K562 (cell line): Measurements from ENCODE around the gene ZC3H10. TPM values are rescaled to one million over a fixed set of nuclear protein-coding genes. Genes with fewer than 3 reads are reported as not detected.
A peak's percentile ranks its signal among the peaks of the same experiment; 100 is the strongest.

Experiments used
- CBFA2T2 ChIP-seq: fragments of 450-650 bp; conservative IDR thresholded peaks from 2 replicates; pipeline ENCODE4 v1.6.1; 2017; ENCODE audit warnings: mild to moderate bottlenecking
- CHD4 ChIP-seq: fragments of 200-600 bp; sonication (generic); IDR thresholded peaks from 3 replicates; pipeline ENCODE4 v1.6.1; 2012; ENCODE audit warnings: low read depth, mild to moderate bottlenecking, mixed read lengths, low read length, inconsistent platforms; ENCODE audit not compliant: insufficient read depth, insufficient replicate concordance, poor library complexity, severe bottlenecking
- DMBX1 ChIP-seq: fragments of 250-450 bp; sonication (Bioruptor Pico); IDR thresholded peaks from 2 replicates; pipeline ENCODE4 v1.8.0; 2022; ENCODE audit warnings: inconsistent platforms, mild to moderate bottlenecking, moderate library complexity, borderline replicate concordance
- HDAC1 ChIP-seq, 2 experiments: fragments of 450-650 bp; IDR thresholded peaks; 2 replicates each; pipeline ENCODE4 v1.6.1; 2016 to 2017; ENCODE audit warnings: inconsistent platforms in 1 of 2, mild to moderate bottlenecking in 1 of 2, moderate library complexity in 1 of 2
- HIVEP1 ChIP-seq: fragments of 250-450 bp; sonication (Bioruptor Pico); IDR thresholded peaks from 2 replicates; pipeline ENCODE4 v1.4.0; 2020; ENCODE audit warnings: mild to moderate bottlenecking
- MIER1 ChIP-seq: fragments of 450-650 bp; IDR thresholded peaks from 2 replicates; pipeline ENCODE4 v1.6.1; 2016; ENCODE audit warnings: antibody characterized with exemption, mild to moderate bottlenecking, low read depth
- NR2F6 ChIP-seq: fragments of 450-650 bp; formaldehyde crosslinking; IDR thresholded peaks from 2 replicates; pipeline ENCODE4 v1.4.0; 2020; ENCODE audit warnings: mild to moderate bottlenecking
- POLR2G ChIP-seq: fragments of 200-400 bp; formaldehyde crosslinking; IDR thresholded peaks from 2 replicates; pipeline ENCODE4 v1.6.1; 2017; ENCODE audit warnings: low read depth, mild to moderate bottlenecking, antibody characterized with exemption, low read length, moderate library complexity
- RBM22 ChIP-seq: fragments of 200-400 bp; formaldehyde crosslinking; IDR thresholded peaks from 2 replicates; pipeline ENCODE4 v1.6.1; 2018; ENCODE audit warnings: low read length, low read depth; ENCODE audit not compliant: poor library complexity, severe bottlenecking
- SAP30 ChIP-seq: fragments of 200-600 bp; sonication (generic); IDR thresholded peaks from 2 replicates; pipeline ENCODE4 v1.6.1; 2012; ENCODE audit warnings: borderline replicate concordance, low read depth, mild to moderate bottlenecking, moderate library complexity, low read length, control low read depth, inconsistent platforms; ENCODE audit not compliant: insufficient read depth, poor library complexity, severe bottlenecking
- SMARCE1 ChIP-seq: fragments of 450-650 bp; IDR thresholded peaks from 2 replicates; pipeline ENCODE4 v1.7.1; 2016; ENCODE audit warnings: mild to moderate bottlenecking
- SREBF1 ChIP-seq: fragments of 150-350 bp; IDR thresholded peaks from 2 replicates; pipeline ENCODE4 v1.6.1; 2014; ENCODE audit warnings: antibody characterized with exemption, low read depth, low read length, borderline replicate concordance
- ZNF217 ChIP-seq: sonication (generic); formaldehyde crosslinking; IDR thresholded peaks from 2 replicates; pipeline ENCODE4 v1.8.0; 2022; ENCODE audit warnings: mild to moderate bottlenecking, missing genetic modification reagents
- ZNF232 ChIP-seq: sonication (generic); formaldehyde crosslinking; IDR thresholded peaks from 2 replicates; pipeline ENCODE4 v1.8.0; 2022; ENCODE audit warnings: mild to moderate bottlenecking, missing genetic modification reagents
- ZNF766 ChIP-seq: fragments of 200-800 bp; sonication (Bioruptor generic); conservative IDR thresholded peaks from 2 replicates; pipeline ENCODE4 v1.6.1; 2016; ENCODE audit warnings: missing genetic modification characterization, missing compliant biosample characterization
- polyA plus RNA-seq, 8 experiments: library from polyadenylated mRNA; depleted of rRNA in 4 of 8; stranded (reverse) in 5 of 8; unstranded in 3 of 8; fragments of >200 nt; fragmentation: Nextera tagmentation in 2 of 8; fragmentation: Illumina TruSeq in 1 of 8; extraction: Ambion mirVana in 2 of 8; extraction: Trizol in 1 of 8; gene quantifications; 2 replicates each; pipeline versions ENCODE4 v1.2.1 to v1.2.3, GENCODE V29; 2011 to 2014; ENCODE audit warnings: inconsistent platforms in 1 of 8, missing spikeins in 1 of 8
- total RNA-seq, 7 experiments: library from RNA; depleted of rRNA in 6 of 7; stranded (reverse); fragments of >200 nt in 6 of 7; fragmentation: Illumina TruSeq in 2 of 7; extraction: Trizol in 2 of 7; gene quantifications; 2 replicates each; pipeline versions ENCODE4 v1.2.1 to v1.2.3, GENCODE V29; 2011 to 2021; ENCODE audit warnings: low replicate concordance in 1 of 7
- TF ChIP-seq, protein P1 (sequence below): sonication (generic); formaldehyde crosslinking; IDR thresholded peaks from 2 replicates; pipeline ENCODE4 v1.8.0; 2022; ENCODE audit warnings: mild to moderate bottlenecking, missing genetic modification reagents
- TF ChIP-seq, protein P2 (sequence below): fragments of 450-650 bp; formaldehyde crosslinking; IDR thresholded peaks from 2 replicates; pipeline ENCODE4 v1.4.0; 2020; ENCODE audit warnings: mild to moderate bottlenecking, moderate library complexity
- TF ChIP-seq, protein P3 (sequence below): IDR thresholded peaks from 2 replicates; pipeline ENCODE4 v1.6.1; 2014; ENCODE audit warnings: antibody characterized with exemption

Gene ZC3H10
- total and polyA plus RNA-seq, 9 of the 15 experiments (the other 6 are each of a cell fraction or from before 2014, with no cell fraction given): 0.31 to 4.1 (median 1.6) TPM

- TF ChIP-seq RBM22 (peak; percentile 56), POLR2G (peak; percentile 92), CBFA2T2 (no peak), ZNF232 (CRISPR knock-in tag) (no peak), ZNF217 (no peak), SMARCE1 (no peak; the same call in none of the 2 replicates), DMBX1 (CRISPR knock-in tag) (no peak), HDAC1 (IDR thresholded peaks at IDR 0.05) (peak in 1 of 2 experiments; percentile 46; a peak in 2 of 4 replicates), ZNF766 (CRISPR knock-in tag) (no peak), HIVEP1 (CRISPR knock-in tag) (no peak), CHD4 (no peak), SREBF1 (no peak), MIER1 (no peak), SAP30 (peak; percentile 65), NR2F6 (CRISPR knock-in tag) (no peak)
- TF ChIP-seq, protein P1, sequence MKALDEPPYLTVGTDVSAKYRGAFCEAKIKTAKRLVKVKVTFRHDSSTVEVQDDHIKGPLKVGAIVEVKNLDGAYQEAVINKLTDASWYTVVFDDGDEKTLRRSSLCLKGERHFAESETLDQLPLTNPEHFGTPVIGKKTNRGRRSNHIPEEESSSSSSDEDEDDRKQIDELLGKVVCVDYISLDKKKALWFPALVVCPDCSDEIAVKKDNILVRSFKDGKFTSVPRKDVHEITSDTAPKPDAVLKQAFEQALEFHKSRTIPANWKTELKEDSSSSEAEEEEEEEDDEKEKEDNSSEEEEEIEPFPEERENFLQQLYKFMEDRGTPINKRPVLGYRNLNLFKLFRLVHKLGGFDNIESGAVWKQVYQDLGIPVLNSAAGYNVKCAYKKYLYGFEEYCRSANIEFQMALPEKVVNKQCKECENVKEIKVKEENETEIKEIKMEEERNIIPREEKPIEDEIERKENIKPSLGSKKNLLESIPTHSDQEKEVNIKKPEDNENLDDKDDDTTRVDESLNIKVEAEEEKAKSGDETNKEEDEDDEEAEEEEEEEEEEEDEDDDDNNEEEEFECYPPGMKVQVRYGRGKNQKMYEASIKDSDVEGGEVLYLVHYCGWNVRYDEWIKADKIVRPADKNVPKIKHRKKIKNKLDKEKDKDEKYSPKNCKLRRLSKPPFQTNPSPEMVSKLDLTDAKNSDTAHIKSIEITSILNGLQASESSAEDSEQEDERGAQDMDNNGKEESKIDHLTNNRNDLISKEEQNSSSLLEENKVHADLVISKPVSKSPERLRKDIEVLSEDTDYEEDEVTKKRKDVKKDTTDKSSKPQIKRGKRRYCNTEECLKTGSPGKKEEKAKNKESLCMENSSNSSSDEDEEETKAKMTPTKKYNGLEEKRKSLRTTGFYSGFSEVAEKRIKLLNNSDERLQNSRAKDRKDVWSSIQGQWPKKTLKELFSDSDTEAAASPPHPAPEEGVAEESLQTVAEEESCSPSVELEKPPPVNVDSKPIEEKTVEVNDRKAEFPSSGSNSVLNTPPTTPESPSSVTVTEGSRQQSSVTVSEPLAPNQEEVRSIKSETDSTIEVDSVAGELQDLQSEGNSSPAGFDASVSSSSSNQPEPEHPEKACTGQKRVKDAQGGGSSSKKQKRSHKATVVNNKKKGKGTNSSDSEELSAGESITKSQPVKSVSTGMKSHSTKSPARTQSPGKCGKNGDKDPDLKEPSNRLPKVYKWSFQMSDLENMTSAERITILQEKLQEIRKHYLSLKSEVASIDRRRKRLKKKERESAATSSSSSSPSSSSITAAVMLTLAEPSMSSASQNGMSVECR: peak; percentile 68; the same call in 1 of the 2 replicates
- TF ChIP-seq, protein P2, sequence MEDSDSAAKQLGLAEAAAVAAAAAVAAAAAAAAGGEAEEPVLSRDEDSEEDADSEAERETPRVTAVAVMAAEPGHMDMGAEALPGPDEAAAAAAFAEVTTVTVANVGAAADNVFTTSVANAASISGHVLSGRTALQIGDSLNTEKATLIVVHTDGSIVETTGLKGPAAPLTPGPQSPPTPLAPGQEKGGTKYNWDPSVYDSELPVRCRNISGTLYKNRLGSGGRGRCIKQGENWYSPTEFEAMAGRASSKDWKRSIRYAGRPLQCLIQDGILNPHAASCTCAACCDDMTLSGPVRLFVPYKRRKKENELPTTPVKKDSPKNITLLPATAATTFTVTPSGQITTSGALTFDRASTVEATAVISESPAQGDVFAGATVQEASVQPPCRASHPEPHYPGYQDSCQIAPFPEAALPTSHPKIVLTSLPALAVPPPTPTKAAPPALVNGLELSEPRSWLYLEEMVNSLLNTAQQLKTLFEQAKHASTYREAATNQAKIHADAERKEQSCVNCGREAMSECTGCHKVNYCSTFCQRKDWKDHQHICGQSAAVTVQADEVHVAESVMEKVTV: no peak
- TF ChIP-seq, protein P3, sequence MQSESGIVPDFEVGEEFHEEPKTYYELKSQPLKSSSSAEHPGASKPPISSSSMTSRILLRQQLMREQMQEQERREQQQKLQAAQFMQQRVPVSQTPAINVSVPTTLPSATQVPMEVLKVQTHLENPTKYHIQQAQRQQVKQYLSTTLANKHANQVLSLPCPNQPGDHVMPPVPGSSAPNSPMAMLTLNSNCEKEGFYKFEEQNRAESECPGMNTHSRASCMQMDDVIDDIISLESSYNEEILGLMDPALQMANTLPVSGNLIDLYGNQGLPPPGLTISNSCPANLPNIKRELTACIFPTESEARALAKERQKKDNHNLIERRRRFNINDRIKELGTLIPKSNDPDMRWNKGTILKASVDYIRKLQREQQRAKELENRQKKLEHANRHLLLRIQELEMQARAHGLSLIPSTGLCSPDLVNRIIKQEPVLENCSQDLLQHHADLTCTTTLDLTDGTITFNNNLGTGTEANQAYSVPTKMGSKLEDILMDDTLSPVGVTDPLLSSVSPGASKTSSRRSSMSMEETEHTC: no peak
Observed at GRCh38 chr12:56129206-56129941, 11.3 kb downstream of the ZC3H10 start (continued).
